SK-N-SH (cell line): ENCODE data around the gene HDAC11. TPM values are rescaled to one million over a fixed set of nuclear protein-coding genes. Genes with fewer than 3 reads are reported as not detected.

ENCODE experiments used
- CTCF ChIA-PET: fragments of 300-600, 350-600 bp; formaldehyde crosslinking; extraction: SDS; loops from one replicate; lab custom pipeline; 2021; lab: Yijun Ruan, JAX
- POLR2A ChIA-PET: fragments of 350-600 bp; sonication (Branson Sonifier 250); formaldehyde crosslinking; extraction: SDS; loops from one replicate; lab custom pipeline; 2020; ENCODE audit warnings: antibody characterized with exemption, inconsistent platforms; lab: Yijun Ruan, JAX
- DNase-seq: peaks from one replicate; pipeline ENCODE4 v3.0.0; 2012
- H2AFZ ChIP-seq: fragments of 200-600 bp; sonication (generic); 2 replicates; pipeline ENCODE4 v1.8.1; 2016; ENCODE audit warnings: antibody characterized with exemption, mild to moderate bottlenecking, low read depth
- H3F3A ChIP-seq: fragments of 200-600 bp; sonication (generic); replicated peaks from 2 replicates; pipeline ENCODE3; 2016; ENCODE audit warnings: antibody characterized with exemption, mild to moderate bottlenecking; ENCODE audit not compliant: insufficient read depth
- H3K27ac ChIP-seq, 2 experiments: fragments of 200-500 bp in 1 of 2; fragments of 200-600 bp in 1 of 2; sonication (Bioruptor generic) in 1 of 2; sonication (generic), shearing (Covaris generic) in 1 of 2; 2 replicates each; pipeline versions ENCODE4 v1.5.1 to v1.6.1; 2014 to 2016; ENCODE audit warnings: low read depth in 2 of 2, inconsistent platforms in 1 of 2, low read length in 1 of 2, mild to moderate bottlenecking in 1 of 2, mixed read lengths in 1 of 2
- H3K27me3 ChIP-seq: fragments of 200-600 bp; sonication (generic), shearing (Covaris generic); 2 replicates; pipeline ENCODE4 v1.6.1; 2016; ENCODE audit warnings: mixed run types; ENCODE audit not compliant: insufficient read depth
- H3K36me3 ChIP-seq, 2 experiments: fragments of 200-500 bp in 1 of 2; fragments of 200-600 bp in 1 of 2; sonication (Bioruptor generic) in 1 of 2; sonication (generic) in 1 of 2; replicated peaks in 1 of 2; 2 replicates each; pipeline versions ENCODE3 to v1.5.1; 2014 to 2016; ENCODE audit warnings: low read length in 1 of 2, mild to moderate bottlenecking in 1 of 2; ENCODE audit not compliant: insufficient read depth in 2 of 2, control insufficient read depth in 1 of 2
- H3K4me1 ChIP-seq, 2 experiments: fragments of 200-500 bp in 1 of 2; fragments of 200-600 bp in 1 of 2; sonication (Bioruptor generic) in 1 of 2; sonication (generic), shearing (Covaris generic) in 1 of 2; 2 replicates each; pipeline versions ENCODE4 v1.5.1 to v1.6.1; 2014 to 2016; ENCODE audit warnings: low read depth in 1 of 2, low read length in 1 of 2, mixed run types in 1 of 2; ENCODE audit not compliant: insufficient read depth in 2 of 2, control insufficient read depth in 1 of 2
- H3K4me2 ChIP-seq: fragments of 200-600 bp; sonication (generic), shearing (Covaris generic); 2 replicates; pipeline ENCODE4 v1.6.1; 2017; ENCODE audit warnings: mixed run types
- H3K4me3 ChIP-seq, 2 experiments: fragments of 200-500 bp in 1 of 2; fragments of 200-600 bp in 1 of 2; sonication (Bioruptor generic) in 1 of 2; sonication (generic), shearing (Covaris generic) in 1 of 2; 2 replicates each; pipeline versions ENCODE4 v1.5.1 to v1.8.1; 2014 to 2016; ENCODE audit warnings: low read depth in 2 of 2, inconsistent platforms in 1 of 2, low read length in 1 of 2, mild to moderate bottlenecking in 1 of 2, mixed read lengths in 1 of 2, moderate library complexity in 1 of 2
- H3K79me2 ChIP-seq: fragments of 200-600 bp; sonication (generic); 2 replicates; pipeline ENCODE4 v1.8.1; 2017; ENCODE audit warnings: mild to moderate bottlenecking; ENCODE audit not compliant: insufficient read depth
- H3K9ac ChIP-seq: fragments of 200-600 bp; sonication (generic); 2 replicates; pipeline ENCODE4 v1.6.1; 2017; ENCODE audit warnings: mixed run types
- H3K9me2 ChIP-seq: fragments of 200-600 bp; sonication (generic); 2 replicates; pipeline ENCODE4 v1.6.1; 2017; ENCODE audit warnings: mixed run types
- H3K9me3 ChIP-seq: fragments of 200-600 bp; sonication (generic); 2 replicates; pipeline ENCODE4 v1.6.1; 2017; ENCODE audit warnings: mixed run types, mild to moderate bottlenecking, moderate library complexity
- H4K20me1 ChIP-seq: fragments of 200-600 bp; sonication (generic); 2 replicates; pipeline ENCODE4 v1.6.1; 2017; ENCODE audit warnings: mild to moderate bottlenecking, mixed run types; ENCODE audit not compliant: insufficient read depth
- CHD2 ChIP-seq: fragments of 150-350 bp; IDR thresholded peaks from 2 replicates; pipeline ENCODE4 v1.6.1; 2018; ENCODE audit warnings: low read length; ENCODE audit not compliant: partially characterized antibody
- EP300 ChIP-seq, 2 experiments: IDR thresholded peaks; 2 replicates each; pipeline versions ENCODE4 v1.4.0 to v1.6.1; 2012; ENCODE audit warnings: borderline replicate concordance in 1 of 2, low read depth in 1 of 2, low read length in 1 of 2
- EZH2phosphoT487 ChIP-seq: fragments of 200-600 bp; sonication (generic); IDR thresholded peaks from 2 replicates; pipeline ENCODE4 v1.6.1; 2017; ENCODE audit warnings: low read depth, mixed run types, mild to moderate bottlenecking, antibody characterized with exemption, moderate library complexity, borderline replicate concordance
- FOXM1 ChIP-seq: IDR thresholded peaks from 2 replicates; pipeline ENCODE4 v1.4.0; 2012; ENCODE audit warnings: low read depth, mild to moderate bottlenecking
- JUND ChIP-seq: IDR thresholded peaks from 2 replicates; pipeline ENCODE4 v1.4.0; 2012
- MAX ChIP-seq: IDR thresholded peaks from 2 replicates; pipeline ENCODE4 v1.4.0; 2012; ENCODE audit warnings: low read depth
- NFIC ChIP-seq: IDR thresholded peaks from 2 replicates; pipeline ENCODE4 v1.4.0; 2012; ENCODE audit warnings: borderline replicate concordance
- PBX3 ChIP-seq: IDR thresholded peaks from 2 replicates; pipeline ENCODE4; 2012
- POLR2AphosphoS5 ChIP-seq: IDR thresholded peaks from 2 replicates; pipeline ENCODE4 v1.6.1; 2012; ENCODE audit warnings: low read depth, low read length
- REST ChIP-seq: IDR thresholded peaks from 2 replicates; pipeline ENCODE4 v1.6.1; 2012; ENCODE audit warnings: mild to moderate bottlenecking, low read depth, low read length, moderate library complexity
- RFX5 ChIP-seq: IDR thresholded peaks from 2 replicates; pipeline ENCODE4 v1.6.1; 2012; ENCODE audit warnings: mild to moderate bottlenecking, improper control_type of control experiment, low read length
- RXRA ChIP-seq: IDR thresholded peaks from 2 replicates; pipeline ENCODE4 v1.4.0; 2012; ENCODE audit warnings: low read depth, mild to moderate bottlenecking, borderline replicate concordance
- SIN3A ChIP-seq: IDR thresholded peaks from 2 replicates; pipeline ENCODE4 v1.6.1; 2012; ENCODE audit warnings: low read depth, mild to moderate bottlenecking, low read length, moderate library complexity, borderline replicate concordance
- SMC3 ChIP-seq: IDR thresholded peaks from 2 replicates; pipeline ENCODE4 v1.6.1; 2012; ENCODE audit warnings: low read depth, low read length, improper control_type of control experiment
- TEAD4 ChIP-seq: IDR thresholded peaks from 2 replicates; pipeline ENCODE4 v1.4.0; 2012; ENCODE audit warnings: mild to moderate bottlenecking, borderline replicate concordance; ENCODE audit not compliant: insufficient read depth
- USF1 ChIP-seq: IDR thresholded peaks from 2 replicates; pipeline ENCODE4 v1.4.0; 2012; ENCODE audit warnings: low read depth, borderline replicate concordance
- ZBTB33 ChIP-seq: IDR thresholded peaks from 2 replicates; pipeline ENCODE4 v1.4.0; 2012; ENCODE audit warnings: low read depth, borderline replicate concordance
- WGBS: methylation state at CpG from one replicate; pipeline ENCODE4 v1.1.6; 2017; ENCODE audit warnings: low lambda C conversion rate; 5-methylcytosine and 5-hydroxymethylcytosine counted together
- polyA plus RNA-seq, 3 experiments: library from polyadenylated mRNA; depleted of rRNA; stranded (reverse); fragments of >200 nt; gene quantifications; 2 replicates each; pipeline ENCODE4 v1.2.3, GENCODE V29; 2012

Gene HDAC11
- polyA plus RNA-seq, 1 of the 3 experiments (the other 2 are of a cell fraction), result 17.5 TPM

GRCh38 chr3:13432093-13432492, 48.0 kb upstream of the HDAC11 start:
- ChIA-PET CTCF (no interaction called here), POLR2A (no interaction called here)
- no peaks in the 10 kb centered on the region for H3K4me1 ChIP-seq
- DNase-seq, result no peak
- H3K9me2 ChIP-seq, result no peaks in the 10 kb centered on the region
- H3K4me3 ChIP-seq, result no peak overlapping the region
- no peak overlapping the region for H3K4me2 ChIP-seq
- H4K20me1 ChIP-seq, result no peaks in the 10 kb centered on the region
- WGBS, result 80% methylated on average over 1 of the region's 1 CpG
- no peak overlapping the region for H3K9ac ChIP-seq
- no peaks in the 10 kb centered on the region for H3F3A ChIP-seq
- H2AFZ ChIP-seq, result no peak overlapping the region
- H3K36me3 ChIP-seq, result no peaks in the 10 kb centered on the region
- H3K9me3 ChIP-seq, result no peaks in the 10 kb centered on the region
- H3K27me3 ChIP-seq, result no peaks in the 10 kb centered on the region; the same call in 1 of the 2 replicates
- H3K27ac ChIP-seq, result no peak overlapping the region
- no peaks in the 10 kb centered on the region for H3K79me2 ChIP-seq
- no peak for TF ChIP-seq JUND
- TF ChIP-seq TEAD4, result no peak
- TF ChIP-seq ZBTB33, result no peak
- TF ChIP-seq REST, result no peak
- no peak for TF ChIP-seq RXRA
- no peak for TF ChIP-seq PBX3
- TF ChIP-seq EZH2phosphoT487, result no peak
- TF ChIP-seq NFIC, result no peak
- no peak for TF ChIP-seq CHD2
- TF ChIP-seq POLR2AphosphoS5, result no peak

GRCh38 chr3:13433912-13434311, 46.2 kb upstream of the HDAC11 start:
- no peak for DNase-seq
- Histone ChIP-seq H3K27me3 (no peaks in the 10 kb centered on the region; the same call in 1 of the 2 replicates), H3K9ac (no peak overlapping the region), H3K9me3 (no peaks in the 10 kb centered on the region), H3K4me1 (no peaks in the 10 kb centered on the region), H3K4me3 (no peak overlapping the region), H2AFZ (no peak overlapping the region), H4K20me1 (no peaks in the 10 kb centered on the region), H3K27ac (no peak overlapping the region), H3K4me2 (no peak overlapping the region), H3F3A (no peaks in the 10 kb centered on the region), H3K9me2 (no peaks in the 10 kb centered on the region), H3K36me3 (no peaks in the 10 kb centered on the region), H3K79me2 (no peaks in the 10 kb centered on the region)
- WGBS, result 72% methylated on average over 5 of the region's 5 CpGs
- ChIA-PET CTCF (no interaction called here), POLR2A (interaction anchor here (1.3 kb wide), 1 partner anchor 14 kb away, joined by 3 read pairs; the partner anchor contains the start of gene NUP210)
- TF ChIP-seq MAX (no peak), SMC3 (no peak), EP300 (IDR thresholded peaks at IDR 0.05; ENCODE audit: borderline replicate concordance in 1 of 2, low read depth in 1 of 2, low read length in 1 of 2) (no peak), SIN3A (no peak), FOXM1 (no peak), USF1 (no peak), RFX5 (no peak), PBX3 (no peak), RXRA (no peak)
